GM19463 (cell line): ENCODE measurements around the gene POPDC2.

Source experiments
- ATAC-seq: cut with Tn5 transposase; IDR thresholded peaks from one replicate; pipeline ENCODE4 v1.9.1; 2021; ENCODE audit warnings: mild to moderate bottlenecking, moderate library complexity; ENCODE audit not compliant: unreplicated experiment

POPDC2 gene

DNA sequence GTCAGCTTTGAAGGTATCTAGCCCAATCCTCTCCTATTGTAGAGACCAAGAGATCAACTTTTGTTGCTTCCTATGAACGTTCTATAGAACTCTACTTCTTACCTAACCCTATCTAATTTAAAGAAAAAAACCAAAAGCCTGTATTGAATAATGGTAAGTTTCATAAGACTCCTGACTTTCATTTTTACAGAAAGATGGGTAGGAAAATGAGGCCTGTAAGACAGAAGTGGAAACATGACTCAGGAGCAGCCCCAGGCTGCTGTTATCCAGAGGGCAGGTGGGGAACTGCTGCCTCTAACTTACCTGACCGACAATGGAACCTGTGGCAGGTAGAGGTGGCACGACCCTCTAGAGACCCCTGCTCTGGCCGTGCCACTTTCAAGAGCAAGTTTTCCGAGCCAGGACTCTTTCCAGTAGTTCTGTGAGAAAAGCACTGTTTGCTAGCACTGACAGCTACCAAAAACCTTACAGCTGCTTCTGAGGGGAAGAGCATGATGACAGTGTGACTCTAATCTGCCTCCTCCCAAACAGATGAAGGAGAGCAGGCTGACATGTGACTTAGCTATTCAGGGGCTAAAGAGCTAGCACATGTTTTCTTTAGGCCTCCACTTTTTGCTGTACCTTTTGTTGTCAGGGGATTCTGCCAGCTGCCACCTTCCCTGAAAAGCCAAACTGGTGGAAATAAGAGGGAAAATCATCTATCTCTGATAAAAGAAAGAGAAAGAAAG is 17.5 kb downstream of the POPDC2 start:
- no peak for ATAC-seq

DNA sequence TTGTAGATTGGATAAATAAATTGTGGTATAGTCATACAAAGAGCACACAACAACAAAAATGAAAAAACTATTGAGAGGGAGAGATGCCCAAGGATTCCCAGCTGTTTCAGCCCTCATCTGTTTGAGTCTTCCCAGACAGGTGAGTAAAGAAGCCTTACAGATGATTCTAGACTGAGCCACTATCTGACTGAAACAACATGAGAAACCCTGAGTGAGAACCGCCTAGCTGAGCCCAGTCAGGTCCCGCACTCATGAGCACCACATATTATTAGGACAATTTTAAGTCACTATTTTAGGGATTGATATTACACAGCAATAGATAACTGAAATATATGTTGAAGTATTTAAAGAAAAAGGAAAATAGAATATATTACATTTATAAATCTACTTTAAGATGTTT is 19.0 kb downstream of the POPDC2 start:
- no peak for ATAC-seq

DNA sequence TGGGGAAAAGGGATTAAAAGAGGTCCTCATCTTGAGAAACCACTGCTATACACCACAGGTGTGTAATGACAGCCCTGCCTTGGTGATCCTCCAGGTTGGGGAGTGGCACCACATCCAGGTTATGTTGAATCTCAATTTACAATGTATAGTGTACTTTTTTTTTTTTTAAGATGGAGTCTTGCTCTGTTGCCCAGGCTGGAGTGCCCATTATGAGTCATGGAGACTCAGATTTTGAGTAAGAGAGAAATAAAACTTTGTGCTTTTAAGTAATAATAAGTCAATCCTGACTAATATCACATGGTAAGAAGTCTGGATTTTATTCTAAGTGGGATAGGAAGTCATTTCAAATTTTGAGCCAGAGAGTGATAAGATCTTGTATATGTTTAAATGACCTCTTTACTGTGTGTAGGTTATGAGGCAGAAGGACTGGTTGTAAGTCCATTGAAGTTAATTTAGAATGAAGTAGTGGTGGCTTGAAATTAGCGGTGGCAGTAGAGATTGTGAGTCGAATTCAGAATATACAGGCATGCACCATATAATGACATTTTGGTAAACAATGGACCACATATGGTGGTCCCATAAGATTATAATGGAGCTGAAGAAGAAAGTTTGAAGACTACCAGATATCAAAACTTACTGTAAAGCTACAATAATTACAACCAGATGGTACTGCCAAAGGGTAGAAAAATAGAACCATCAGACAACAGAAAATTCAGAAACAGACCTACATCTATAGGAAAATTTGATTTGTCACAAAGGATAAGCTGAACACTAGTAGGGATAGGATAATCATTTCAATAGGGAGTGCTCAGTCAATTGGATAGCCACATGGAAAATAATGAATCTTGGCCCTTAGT is 20.7 kb downstream of the POPDC2 start:
- ATAC-seq: no peak

DNA sequence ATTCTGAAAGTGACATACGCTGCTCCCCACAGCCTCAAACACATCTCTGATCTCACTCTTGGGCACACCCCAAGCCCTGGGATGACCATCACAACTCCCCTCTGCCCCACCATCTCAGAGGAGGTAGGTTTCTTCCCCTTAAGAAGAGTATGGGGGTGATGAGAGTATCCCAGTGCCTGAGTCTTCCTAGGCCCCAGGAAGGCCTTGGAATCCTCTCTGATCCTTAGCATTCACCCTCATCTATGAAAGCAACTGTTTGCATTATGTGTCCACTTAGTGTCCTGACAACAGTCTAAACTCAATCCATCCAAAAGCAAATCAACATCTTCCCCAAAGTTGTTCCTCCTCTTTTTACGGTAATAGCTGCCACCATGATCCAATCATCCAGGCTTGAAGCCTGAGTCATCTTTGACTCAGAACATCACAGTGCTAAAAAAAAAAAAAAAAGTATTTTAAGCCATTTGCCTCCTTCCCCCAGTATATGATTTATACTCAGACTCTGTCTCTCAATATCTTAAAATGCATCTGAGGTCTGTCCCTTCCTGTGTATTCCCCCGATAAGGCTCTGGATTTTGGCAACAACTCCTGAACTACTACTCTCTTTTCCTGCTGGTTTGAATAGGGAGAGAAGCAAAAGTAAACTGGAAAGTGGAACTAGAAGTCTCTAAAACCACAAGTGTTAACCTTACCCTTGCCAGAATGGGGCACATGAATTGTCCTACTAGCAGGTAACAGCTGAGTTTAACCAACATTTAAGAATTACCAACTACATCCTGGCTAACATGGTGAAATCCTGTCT is 22.5 kb downstream of the POPDC2 start:
- ATAC-seq: peak; percentile 34

DNA sequence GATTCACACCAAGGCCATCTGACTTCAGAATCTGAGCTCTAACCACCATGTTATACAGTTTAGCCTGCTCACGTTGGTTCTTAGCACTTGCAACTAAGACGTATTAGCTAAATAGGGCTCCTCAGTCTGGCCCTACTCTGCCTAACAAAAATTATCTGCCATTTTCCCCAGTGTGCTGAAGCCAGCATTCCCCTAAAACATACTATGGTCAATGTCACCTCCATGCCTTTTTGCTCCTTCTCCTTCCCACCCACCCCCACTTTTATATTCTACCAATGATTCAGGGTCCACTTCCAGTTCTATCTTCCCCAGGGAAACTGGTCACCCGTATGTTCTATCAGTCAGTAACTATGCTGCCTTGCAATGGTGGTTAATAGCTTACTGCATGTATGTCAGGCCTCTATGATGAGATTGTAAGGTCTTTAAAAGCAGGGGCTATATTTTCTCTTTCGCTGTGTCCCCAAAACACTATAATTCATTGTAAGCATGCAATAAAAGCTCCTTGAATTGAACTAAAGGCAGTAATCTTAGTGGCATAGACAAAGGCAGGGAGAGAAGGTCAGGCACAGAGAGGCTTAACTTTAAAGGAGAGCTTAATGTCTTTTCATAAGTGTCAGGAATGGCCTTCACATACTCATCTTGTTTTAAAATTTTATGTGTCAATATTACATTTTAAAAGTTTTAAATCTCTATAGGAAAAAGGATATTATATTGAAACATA is 23.3 kb downstream of the POPDC2 start:
- ATAC-seq: no peak

DNA sequence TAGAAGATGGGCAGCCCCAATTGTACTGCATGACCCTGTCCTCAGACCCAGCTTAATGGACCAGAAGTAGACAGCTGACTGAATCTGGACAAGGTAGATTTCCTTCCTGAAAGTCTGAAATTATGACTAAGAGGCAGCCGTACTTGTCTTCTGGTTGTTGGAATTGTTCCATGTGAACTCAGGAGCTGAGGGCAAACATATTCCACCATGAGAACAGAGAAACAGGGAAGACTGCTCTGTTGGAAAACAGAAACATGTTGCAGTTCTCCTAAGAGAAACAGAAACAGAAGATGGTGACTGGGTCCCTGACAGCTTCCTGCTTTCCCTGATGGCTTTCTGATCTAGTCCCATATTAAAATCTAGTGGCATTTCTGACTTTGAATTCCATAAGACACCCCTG is 24.1 kb downstream of the POPDC2 start:
- ATAC-seq: no peak

DNA sequence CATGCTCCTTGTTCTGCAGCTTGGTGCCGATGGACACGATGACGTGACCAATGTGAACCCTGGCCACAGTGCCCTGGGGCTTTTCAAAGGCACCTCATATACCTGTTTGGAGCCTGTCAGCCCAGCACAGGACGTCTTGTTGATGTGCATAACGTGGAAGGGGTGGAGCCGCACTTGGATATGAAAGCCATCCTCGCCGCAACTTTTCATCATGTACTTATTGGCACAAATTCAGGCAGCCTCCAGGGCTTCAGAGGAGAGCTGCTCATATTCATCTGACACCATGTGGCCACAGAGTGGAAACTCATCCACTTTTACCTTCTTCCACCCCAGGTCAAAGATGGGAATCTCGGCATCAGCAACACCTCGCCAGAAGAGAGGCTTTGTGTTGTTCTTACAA is 24.7 kb downstream of the POPDC2 start:
- no peak for ATAC-seq

DNA sequence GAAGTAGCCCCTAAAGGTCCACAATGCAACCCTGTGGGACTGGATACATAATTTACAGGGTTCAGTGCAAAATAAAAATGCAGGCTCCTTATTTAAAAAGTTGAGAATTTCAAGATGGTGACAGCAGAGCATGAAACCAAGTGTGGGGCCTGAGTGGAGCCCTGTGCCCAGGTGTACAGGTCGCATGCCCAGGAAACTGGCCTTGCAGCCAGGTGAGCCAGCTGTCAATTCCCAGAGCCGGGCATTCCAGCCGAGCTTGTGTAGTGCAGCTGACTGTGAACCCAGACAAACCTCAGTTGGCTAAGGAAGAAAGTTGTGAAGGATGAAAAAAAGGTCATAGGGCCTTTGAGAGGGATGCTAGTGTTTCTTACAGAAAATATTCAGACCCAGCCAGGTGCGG is 27.6 kb downstream of the POPDC2 start:
- ATAC-seq: no peak

DNA sequence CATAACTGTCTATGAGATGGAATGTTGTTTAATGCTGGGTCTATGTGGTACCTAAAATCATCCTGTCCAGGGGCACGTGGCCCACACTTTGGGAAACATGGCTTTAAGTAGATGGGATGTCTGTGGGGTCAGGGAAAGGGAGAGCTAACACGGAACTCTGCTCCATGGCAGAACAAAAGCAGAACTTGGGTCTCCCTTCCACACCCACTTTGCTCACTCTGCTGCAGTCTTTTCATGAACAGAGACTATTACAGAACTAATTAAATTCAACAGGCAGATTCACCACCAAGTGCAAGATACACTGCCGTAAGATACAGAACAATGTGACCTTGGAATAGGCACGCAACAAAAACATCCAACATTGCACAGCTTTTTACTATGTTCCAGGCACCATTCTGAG is 28.2 kb downstream of the POPDC2 start:
- ATAC-seq: no peak

DNA sequence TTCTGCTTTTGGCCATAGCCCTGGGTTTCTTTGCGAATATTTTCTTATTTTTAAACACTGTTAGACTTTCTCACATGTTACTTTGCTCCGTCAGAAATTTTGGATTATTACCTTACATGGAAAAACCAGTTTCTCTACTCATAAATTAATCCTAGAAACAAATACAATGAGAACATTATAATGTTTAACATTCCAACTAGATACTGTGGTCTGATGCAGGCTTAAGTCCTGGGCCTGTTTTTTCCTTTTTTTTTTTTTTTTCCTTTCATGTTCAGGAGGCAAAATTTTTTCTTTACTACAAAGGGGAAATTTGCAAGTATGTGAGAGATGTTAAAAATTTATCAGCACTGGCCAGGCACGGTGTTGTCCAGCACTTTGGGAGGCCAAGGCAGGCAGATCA is 28.9 kb downstream of the POPDC2 start:
- ATAC-seq: no peak

DNA sequence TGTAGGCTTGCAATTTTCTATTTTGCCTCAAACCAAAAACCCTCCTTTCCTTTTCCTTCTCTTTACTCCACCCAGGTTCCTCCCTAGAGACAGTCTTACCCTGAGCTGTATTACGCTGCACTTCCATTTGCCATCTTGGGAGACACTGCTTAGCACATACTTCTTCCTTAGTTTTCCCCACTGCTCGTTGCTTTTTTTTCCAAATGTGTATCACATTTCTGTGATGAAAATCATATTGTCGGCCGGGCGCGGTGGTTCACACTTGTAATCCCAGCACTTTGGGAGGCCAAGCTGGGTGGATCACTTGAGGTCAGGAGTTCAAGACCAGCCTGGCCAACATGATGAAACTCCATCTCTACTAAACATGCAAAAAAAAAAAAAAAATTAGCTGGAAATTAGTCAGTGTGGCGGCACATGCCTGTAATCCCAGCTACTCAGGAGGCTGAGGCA is 29.5 kb downstream of the POPDC2 start:
- ATAC-seq: no peak

DNA sequence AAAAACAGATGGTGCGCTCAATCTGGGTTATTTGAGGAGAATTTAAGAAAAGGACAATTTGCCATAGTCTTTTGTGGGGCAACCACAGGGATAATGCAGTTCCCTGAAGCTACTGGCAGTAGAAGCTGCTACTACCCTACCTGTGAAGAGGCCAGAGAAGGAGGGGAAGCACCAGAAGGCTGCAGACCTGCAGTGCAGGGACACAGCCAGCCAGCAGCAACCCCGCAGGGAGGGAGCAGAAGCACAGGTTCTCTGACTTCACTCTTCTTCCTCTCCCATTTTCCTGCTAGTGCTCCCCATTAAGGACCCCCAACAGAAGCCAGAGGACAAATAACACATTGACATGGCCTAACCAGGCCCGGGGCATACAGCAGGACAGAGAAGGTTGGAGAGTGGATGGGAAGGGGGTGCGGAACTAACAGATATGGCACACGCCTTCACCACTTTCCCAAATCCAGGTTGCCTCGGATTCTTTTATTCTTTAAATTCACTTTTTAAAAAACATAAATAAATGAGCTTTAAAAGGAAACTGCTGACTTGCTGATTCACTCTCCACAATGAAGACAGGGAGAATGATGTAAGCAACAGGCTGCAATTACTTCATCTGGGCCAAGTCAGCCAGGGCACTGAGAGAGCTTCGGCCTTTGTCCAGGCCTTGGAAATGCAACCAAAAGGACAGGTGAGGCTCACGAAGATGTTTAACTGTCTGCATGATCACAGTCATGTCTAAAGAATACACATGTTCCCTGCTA is 30.1 kb downstream of the POPDC2 start:
- no peak for ATAC-seq

DNA sequence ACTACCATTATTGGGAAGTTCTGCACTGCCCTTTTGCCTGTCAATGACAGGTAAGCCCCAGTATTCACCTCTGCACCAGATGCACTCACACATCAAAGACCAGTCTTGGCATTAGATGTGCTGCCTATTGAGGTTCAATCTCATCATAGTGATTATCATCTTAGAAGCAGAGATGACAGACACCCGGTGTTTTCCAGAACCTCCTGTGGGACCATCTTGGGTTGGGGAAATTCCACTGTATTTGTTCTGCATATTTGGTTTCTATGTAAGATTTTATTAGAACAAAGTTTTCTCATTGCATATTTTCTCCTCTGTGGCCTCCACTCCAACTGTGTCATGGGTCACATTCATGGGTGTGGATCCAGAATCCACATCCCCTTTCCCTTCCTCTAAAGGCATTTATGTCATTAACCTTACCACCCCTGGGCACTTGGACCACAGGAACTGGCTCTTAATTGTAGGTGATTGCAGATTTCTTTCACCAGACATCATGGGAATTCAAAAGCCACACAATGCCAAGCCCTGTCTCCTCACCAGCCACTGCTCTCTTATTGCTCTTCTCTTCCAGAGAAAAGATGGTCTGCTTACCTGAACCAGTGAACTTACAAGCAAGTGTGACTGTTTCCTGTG is 31.5 kb downstream of the POPDC2 start:
- ATAC-seq: peak; percentile 35

DNA sequence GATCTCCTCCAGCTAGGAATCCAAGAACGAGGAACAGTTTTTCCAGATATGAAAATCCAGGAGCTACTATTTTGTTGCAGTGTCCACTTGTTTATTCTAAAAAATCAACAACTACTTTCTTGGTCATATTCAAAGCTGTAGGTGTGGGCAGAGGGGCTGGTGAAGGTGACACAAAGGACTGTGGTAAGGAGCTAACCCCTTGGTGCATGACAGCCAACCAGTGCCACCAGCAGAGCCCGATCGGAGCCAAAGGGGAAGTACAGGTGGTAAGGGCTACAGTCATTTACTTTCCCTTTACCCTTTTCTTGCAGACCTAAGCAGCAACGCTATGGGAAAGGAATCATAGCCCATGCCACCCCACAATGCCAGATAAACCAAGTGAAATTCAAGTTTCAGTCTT is 32.0 kb downstream of the POPDC2 start:
- peak; percentile 81 for ATAC-seq

DNA sequence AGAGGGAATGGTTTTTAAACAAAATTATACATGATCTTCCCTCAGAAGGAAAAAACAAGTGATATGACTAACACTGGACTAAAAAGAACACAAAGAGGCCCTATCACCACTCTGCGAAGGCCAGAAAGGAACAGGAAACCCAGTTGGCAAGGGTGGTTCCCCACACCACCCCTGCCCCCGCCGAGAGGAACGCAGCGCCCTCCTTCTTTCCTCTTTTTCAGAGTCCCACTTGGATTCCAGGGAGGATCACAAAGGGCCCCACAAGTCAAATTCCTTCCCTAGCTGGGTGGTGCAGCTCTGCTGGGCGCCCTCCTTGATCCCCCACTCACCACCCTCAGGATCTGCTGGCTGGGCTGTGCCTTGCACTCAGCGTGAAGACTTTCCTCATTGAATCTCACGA is 32.9 kb downstream of the POPDC2 start:
- ATAC-seq: peak; percentile 30

DNA sequence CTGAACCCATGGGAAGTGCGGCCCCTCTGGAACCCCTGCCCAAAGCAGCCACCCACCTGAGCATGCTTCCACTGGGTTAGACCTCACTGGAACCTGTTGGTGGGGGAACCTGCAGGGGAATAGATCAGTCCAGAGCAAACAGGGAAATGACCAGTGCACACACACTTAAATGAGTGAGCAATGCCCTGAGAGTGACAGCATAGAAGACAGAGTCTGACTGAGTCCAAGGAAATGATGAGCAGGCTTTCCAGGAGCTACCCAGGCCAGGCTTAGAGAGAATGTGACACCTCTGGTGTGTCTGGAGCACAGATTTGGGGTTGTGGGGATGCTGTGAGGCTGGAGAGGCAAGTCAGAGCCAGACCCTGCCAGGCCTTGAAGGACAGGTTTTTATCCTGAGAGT is 34.2 kb downstream of the POPDC2 start:
- no peak for ATAC-seq

DNA sequence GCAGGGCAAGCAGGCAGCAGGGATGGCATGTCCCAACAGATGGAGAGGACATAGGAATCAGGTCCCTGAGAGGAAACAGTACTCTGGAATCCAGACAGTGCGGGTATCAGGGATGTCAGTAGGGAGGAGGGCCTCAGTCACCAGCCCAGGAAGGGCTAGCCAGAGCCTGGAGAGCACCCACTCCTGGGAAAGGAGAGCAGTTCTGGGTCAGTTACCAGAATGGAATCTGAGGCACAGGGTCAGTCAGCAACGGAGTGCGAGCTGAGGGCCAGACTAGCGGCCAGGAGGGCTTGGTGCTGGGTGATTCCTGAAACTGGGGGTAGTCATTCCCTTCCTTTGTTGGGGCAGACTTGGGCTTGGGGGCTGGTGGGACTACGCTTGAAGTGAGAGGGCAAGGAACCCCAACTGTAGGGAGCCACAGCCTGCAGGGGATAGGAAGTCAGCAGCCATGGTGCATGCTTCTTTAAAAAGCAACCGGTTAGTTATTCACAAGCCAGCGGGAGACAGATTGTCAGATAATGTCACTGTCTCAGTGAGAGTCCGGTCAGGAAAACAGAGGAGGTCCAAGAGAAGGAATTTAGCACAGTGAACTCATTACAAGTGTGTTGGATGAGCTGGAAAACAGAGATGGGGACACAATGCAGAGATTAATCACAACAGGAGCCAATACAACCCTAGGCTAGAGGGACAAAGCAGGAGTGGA is 34.8 kb downstream of the POPDC2 start:
- ATAC-seq: no peak

DNA sequence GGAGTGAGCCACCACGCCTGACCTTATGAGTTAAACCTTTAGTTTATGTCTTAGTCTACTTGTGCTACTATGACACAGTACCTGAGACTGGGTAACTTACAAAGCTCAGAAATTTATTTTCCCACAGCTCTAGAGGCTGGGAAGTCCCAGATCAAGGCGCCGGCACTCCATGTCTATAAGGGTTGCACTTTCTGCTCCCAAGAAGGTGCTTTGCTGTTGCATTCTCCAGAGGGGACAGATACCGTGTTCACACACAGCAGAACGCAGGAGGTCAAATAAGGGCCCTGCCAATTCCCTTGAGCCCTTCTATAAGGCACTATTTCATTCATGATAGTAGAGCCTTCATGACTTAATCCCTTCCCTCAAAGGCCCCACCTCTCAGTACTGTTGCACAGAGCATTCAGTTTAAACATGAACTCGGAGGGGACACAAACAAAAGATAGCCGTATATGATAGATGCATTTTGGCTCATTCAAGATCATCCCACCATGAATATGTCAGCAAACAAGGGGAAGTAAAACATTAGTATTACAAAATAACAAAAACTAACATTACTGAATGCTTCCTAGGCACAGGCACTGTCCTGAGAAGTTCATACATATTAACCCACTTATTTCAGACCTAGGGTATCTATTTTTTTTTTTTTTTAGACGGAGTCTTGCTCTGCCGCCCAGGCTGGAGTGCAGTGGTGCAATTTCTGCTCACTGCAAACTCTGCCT is 36.2 kb downstream of the POPDC2 start:
- ATAC-seq: no peak
